ENCODE data around the gene E4F1. TPM values are rescaled to one million over a fixed set of nuclear protein-coding genes. Genes with fewer than 3 reads are reported as not detected.

Gene E4F1
- total RNA-seq, 1 experiment from 2014 or later: 30.1 TPM

DNA sequence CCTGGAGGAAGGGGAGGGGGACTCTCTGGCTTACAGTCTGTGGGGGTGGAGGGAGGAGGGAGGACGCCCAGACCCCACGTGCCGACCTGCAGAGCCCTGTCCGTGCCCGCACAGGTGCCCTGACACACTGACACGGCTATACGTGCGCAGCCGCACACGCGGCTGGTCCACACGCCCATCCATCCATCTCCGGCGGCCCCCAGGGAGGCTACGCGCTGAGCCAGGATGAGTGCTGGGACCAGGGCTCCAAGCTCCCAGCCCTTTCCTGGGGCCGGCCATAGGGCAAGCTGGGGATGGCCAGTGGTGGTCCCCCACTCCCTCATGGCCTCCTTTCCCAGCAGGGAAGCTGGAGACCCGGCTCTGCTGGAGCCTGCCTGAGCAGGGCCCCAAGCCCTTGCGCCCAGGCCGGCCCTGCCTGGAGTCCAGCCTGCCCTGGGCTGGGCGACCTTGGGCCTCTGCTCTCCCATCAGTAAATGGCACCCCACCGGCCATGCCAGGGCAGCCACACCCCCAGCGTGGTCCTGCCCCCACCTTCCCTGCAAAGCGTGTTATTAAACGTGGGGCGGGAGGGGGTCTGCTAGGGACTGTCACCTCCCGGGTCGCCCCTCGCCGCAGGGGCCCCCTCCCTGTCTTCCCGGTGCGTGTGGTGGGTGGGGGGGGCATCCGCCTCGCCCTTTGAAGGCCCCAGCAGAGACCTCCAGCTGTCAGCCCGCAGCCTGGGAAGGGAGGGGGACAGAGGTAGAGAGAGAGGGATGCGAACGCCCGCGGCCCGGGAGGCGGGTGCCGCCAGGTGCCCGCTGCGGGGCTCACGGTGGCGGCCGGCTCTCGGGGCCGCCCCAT lies 27.8 kb upstream of the E4F1 start:
- peak overlapping the region; percentile 63 for H3K4me3 Mint-ChIP-seq (ENCODE audit: unreplicated experiment)
- H3K9me3 Mint-ChIP-seq (ENCODE audit: unreplicated experiment): no peaks in the 10 kb centered on the region
- CTCF ChIA-PET: interaction anchor here (0.7 to 3.8 kb wide), 9 partner anchors 10 to 305 kb away, joined by 3 to 29 read pairs (median 4); partner anchors contain the start of genes ECI1 and PGP
- H3K36me3 Mint-ChIP-seq (ENCODE audit: insufficient read depth, unreplicated experiment): no peaks in the 10 kb centered on the region
- TF ChIP-seq, protein P1, sequence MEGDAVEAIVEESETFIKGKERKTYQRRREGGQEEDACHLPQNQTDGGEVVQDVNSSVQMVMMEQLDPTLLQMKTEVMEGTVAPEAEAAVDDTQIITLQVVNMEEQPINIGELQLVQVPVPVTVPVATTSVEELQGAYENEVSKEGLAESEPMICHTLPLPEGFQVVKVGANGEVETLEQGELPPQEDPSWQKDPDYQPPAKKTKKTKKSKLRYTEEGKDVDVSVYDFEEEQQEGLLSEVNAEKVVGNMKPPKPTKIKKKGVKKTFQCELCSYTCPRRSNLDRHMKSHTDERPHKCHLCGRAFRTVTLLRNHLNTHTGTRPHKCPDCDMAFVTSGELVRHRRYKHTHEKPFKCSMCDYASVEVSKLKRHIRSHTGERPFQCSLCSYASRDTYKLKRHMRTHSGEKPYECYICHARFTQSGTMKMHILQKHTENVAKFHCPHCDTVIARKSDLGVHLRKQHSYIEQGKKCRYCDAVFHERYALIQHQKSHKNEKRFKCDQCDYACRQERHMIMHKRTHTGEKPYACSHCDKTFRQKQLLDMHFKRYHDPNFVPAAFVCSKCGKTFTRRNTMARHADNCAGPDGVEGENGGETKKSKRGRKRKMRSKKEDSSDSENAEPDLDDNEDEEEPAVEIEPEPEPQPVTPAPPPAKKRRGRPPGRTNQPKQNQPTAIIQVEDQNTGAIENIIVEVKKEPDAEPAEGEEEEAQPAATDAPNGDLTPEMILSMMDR (IDR thresholded peaks at IDR 0.05; ENCODE audit: insufficient read depth in 1 of 2, low read depth in 1 of 2, low read length in 1 of 2, severe bottlenecking in 1 of 2, unreplicated experiment in 1 of 2): no peak
- no peak for DNase-seq
- no peak overlapping the region for H3K27ac Mint-ChIP-seq (ENCODE audit: unreplicated experiment)
- no peaks in the 10 kb centered on the region; the same call in 1 of the 2 replicates for H3K36me3 ChIP-seq (ENCODE audit: control insufficient read depth, insufficient read depth, low read length)
- no peaks in the 10 kb centered on the region for H3K27me3 Mint-ChIP-seq (ENCODE audit: insufficient read depth, unreplicated experiment)
- BruUV-seq (replicated peaks): no TSS peak
- intact Hi-C loops (cut with micrococcal nuclease; ENCODE audit: unreplicated experiment): loop anchor here (2.0 kb wide), 2 partner anchors 57 to 305 kb away; no protein-coding TSS in a partner anchor
- H3K27me3 ChIP-seq (replicated peaks; ENCODE audit: control insufficient read depth, insufficient read depth, low read length): no peaks in the 10 kb centered on the region
- peaks cover 9% of the 10 kb centered on the region for H3K4me1 ChIP-seq
- POLR2A ChIA-PET: interaction anchor here (0.7 to 1.5 kb wide), 3 partner anchors 40 to 273 kb away, joined by 8 to 12 read pairs (median 10); partner anchors contain the start of genes ECI1 and TRAF7
- H3K9me3 ChIP-seq: no peaks in the 10 kb centered on the region
- H3K4me1 Mint-ChIP-seq (ENCODE audit: low read depth, unreplicated experiment): no peaks in the 10 kb centered on the region
- H3K4me3 ChIP-seq (ENCODE audit: low read depth, low read length): peak overlapping the region; percentile 49

DNA sequence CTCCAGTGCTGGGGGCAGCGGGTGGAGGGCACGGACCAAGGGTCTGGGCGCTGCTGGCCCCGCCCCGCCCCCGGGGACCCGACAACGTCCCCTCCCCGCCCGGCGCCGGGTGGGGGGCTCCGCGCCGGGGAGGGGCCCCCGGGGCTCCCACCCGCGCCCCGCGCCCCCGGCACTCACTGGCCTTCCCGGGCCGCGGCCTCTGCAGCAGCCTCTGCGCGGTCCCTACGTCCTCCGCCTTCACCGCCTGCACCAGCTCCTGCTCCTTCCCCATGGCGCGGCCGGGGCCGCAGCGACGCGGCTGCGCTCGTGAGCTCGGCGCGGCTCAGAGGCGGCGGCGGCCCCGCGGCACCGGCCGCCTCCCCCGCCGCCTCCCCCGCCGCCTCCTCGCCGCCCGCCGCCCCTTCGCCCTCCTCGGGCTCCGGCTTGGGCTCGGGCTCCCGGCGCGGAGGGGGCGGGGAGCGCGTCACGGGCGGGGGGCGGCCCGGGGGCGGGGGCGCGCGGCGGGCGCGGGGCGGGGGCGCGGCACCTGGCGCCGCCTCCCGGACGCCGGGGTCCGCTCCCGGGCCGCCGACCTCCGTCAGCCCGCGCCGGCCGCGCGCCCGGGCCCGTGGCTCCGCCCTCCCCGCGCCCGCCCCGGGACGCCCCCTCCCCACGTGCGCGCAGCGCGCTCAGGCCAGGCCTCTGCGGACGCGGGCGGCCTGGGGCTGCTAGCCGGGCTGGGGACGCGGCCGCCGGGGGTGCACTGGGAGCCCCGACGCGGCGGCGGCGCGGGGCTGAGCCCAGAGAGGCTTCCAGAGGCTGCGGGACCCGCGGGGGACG lies 27.0 kb upstream of the E4F1 start, which contains the start of gene CASKIN1:
Gene CASKIN1, minus strand, starts transcription at position 444 of the 819 bp plus-strand sequence. Its CDS starts 173 bp downstream, at position 271.
- BruUV-seq (replicated peaks): no TSS peak
- H3K4me1 ChIP-seq: peaks cover 9% of the 10 kb centered on the region
- no peaks in the 10 kb centered on the region for H3K36me3 Mint-ChIP-seq (ENCODE audit: insufficient read depth, unreplicated experiment)
- H3K4me1 Mint-ChIP-seq (ENCODE audit: low read depth, unreplicated experiment): no peaks in the 10 kb centered on the region
- DNase-seq: peak in 1 of 2 experiments; percentile 53
- peak within 1 kb of the TSS; percentile 49 for H3K4me3 ChIP-seq (ENCODE audit: low read depth, low read length)
- H3K4me3 Mint-ChIP-seq (ENCODE audit: unreplicated experiment): peak within 1 kb of the TSS; percentile 69
- intact Hi-C loops (cut with micrococcal nuclease; ENCODE audit: unreplicated experiment): no loop called here
- TF ChIP-seq, protein P1 (IDR thresholded peaks at IDR 0.05; ENCODE audit: insufficient read depth in 1 of 2, low read depth in 1 of 2, low read length in 1 of 2, severe bottlenecking in 1 of 2, unreplicated experiment in 1 of 2): no peak
- ChIA-PET CTCF (interaction anchor here (1.2 to 3.8 kb wide), 2 partner anchors 56 to 73 kb away, joined by 4 to 29 read pairs; partner anchors contain the start of gene ECI1), POLR2A (no interaction called here)
- no peaks in the 10 kb centered on the region for H3K27me3 Mint-ChIP-seq (ENCODE audit: insufficient read depth, unreplicated experiment)
- no peaks in the 10 kb centered on the region for H3K9me3 ChIP-seq
- H3K36me3 ChIP-seq (ENCODE audit: control insufficient read depth, insufficient read depth, low read length): no peaks in the 10 kb centered on the region
- H3K9me3 Mint-ChIP-seq (ENCODE audit: unreplicated experiment): no peaks in the 10 kb centered on the region
- no peaks in the 10 kb centered on the region for H3K27me3 ChIP-seq (replicated peaks; ENCODE audit: control insufficient read depth, insufficient read depth, low read length)
- H3K27ac Mint-ChIP-seq (ENCODE audit: unreplicated experiment): no peak within 1 kb of the TSS

DNA sequence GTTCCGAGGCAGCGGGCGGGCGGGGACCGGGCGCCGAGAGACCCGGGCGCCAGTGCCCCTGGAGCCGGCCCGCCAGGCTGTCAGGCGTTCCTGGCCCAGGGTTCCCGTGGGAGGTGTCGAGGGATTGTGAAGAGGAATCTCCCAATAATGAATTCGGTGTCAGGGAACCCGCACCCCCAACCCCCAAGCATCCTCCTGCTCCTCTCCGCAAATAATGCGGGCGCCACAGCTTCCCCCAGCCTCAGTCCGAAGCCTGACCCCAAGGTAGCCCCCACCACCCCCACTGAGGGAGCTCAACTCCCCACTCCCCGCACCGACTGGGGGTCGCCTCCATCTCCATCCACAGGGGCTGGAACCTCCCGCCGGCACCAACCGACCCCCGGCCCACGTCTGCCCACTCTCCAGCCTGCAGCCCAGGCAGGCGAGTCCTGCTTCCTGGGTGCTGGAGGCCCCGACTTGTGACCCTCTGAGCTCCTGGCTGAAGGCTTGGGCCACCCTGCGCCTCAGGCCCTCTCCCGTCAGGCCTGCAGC lies 26.3 kb upstream of the E4F1 start:
- H3K4me3 Mint-ChIP-seq (ENCODE audit: unreplicated experiment): peak overlapping the region; percentile 69
- Histone ChIP-seq H3K4me1 (peaks cover 9% of the 10 kb centered on the region), H3K4me3 (ENCODE audit: low read depth, low read length) (peak overlapping the region; percentile 29), H3K9me3 (no peaks in the 10 kb centered on the region), H3K36me3 (ENCODE audit: control insufficient read depth, insufficient read depth, low read length) (no peaks in the 10 kb centered on the region), H3K27me3 (replicated peaks; ENCODE audit: control insufficient read depth, insufficient read depth, low read length) (no peaks in the 10 kb centered on the region)
- BruUV-seq (replicated peaks): no TSS peak
- intact Hi-C loops (cut with micrococcal nuclease; ENCODE audit: unreplicated experiment): no loop called here
- TF ChIP-seq, protein P1 (IDR thresholded peaks at IDR 0.05; ENCODE audit: insufficient read depth in 1 of 2, low read depth in 1 of 2, low read length in 1 of 2, severe bottlenecking in 1 of 2, unreplicated experiment in 1 of 2): no peak
- ChIA-PET POLR2A (no interaction called here), CTCF (interaction anchor here (3.8 kb wide), 1 partner anchor 55 kb away, joined by 29 read pairs; the partner anchor contains the start of gene ECI1)
- no peaks in the 10 kb centered on the region for H3K4me1 Mint-ChIP-seq (ENCODE audit: low read depth, unreplicated experiment)
- H3K9me3 Mint-ChIP-seq (ENCODE audit: unreplicated experiment): no peaks in the 10 kb centered on the region
- no peak overlapping the region for H3K27ac Mint-ChIP-seq (ENCODE audit: unreplicated experiment)
- H3K27me3 Mint-ChIP-seq (ENCODE audit: insufficient read depth, unreplicated experiment): no peaks in the 10 kb centered on the region
- no peak for DNase-seq
- peaks cover 3% of the 10 kb centered on the region for H3K36me3 Mint-ChIP-seq (ENCODE audit: insufficient read depth, unreplicated experiment)

Data from Caco-2 (cell line).